ENCODE measurements around the gene ABHD15. TPM values are rescaled to one million over a fixed set of nuclear protein-coding genes. Genes with fewer than 3 reads are reported as not detected.

ABHD15 gene
- total and polyA plus RNA-seq, 2 donors (not counting 3 experiments of a cell fraction or from before 2014, with no cell fraction given), result 3.8 to 5.6 TPM

GRCh38 chr17:29603109-29603674, 36.4 kb upstream of the ABHD15 start:
- TF ChIP-seq POLR2AphosphoS5 (IDR thresholded peaks at IDR 0.05; ENCODE audit: insufficient read depth, low read depth, low read length) (no peak), GATA2 (IDR thresholded peaks at IDR 0.05; ENCODE audit: insufficient read depth, insufficient read length, low read depth, low read length) (no peak), JUN (IDR thresholded peaks at IDR 0.05; ENCODE audit: borderline replicate concordance, insufficient read depth, insufficient read length, low read depth) (no peak), MAX (IDR thresholded peaks at IDR 0.05; ENCODE audit: insufficient read depth, insufficient read length) (no peak), MYC (IDR thresholded peaks at IDR 0.05; ENCODE audit: low read depth, low read length) (no peak), EZH2 (IDR thresholded peaks at IDR 0.05; ENCODE audit: borderline replicate concordance, low read depth, low read length, severe bottlenecking) (no peak), FOS (IDR thresholded peaks at IDR 0.05; ENCODE audit: borderline replicate concordance, insufficient read depth, low read length) (no peak), POLR2A (IDR thresholded peaks at IDR 0.05; ENCODE audit: low read depth, low read length) (no peak)
- TF ChIP-seq, protein P1, sequence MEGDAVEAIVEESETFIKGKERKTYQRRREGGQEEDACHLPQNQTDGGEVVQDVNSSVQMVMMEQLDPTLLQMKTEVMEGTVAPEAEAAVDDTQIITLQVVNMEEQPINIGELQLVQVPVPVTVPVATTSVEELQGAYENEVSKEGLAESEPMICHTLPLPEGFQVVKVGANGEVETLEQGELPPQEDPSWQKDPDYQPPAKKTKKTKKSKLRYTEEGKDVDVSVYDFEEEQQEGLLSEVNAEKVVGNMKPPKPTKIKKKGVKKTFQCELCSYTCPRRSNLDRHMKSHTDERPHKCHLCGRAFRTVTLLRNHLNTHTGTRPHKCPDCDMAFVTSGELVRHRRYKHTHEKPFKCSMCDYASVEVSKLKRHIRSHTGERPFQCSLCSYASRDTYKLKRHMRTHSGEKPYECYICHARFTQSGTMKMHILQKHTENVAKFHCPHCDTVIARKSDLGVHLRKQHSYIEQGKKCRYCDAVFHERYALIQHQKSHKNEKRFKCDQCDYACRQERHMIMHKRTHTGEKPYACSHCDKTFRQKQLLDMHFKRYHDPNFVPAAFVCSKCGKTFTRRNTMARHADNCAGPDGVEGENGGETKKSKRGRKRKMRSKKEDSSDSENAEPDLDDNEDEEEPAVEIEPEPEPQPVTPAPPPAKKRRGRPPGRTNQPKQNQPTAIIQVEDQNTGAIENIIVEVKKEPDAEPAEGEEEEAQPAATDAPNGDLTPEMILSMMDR (IDR thresholded peaks at IDR 0.05; ENCODE audit: extremely low read depth in 1 of 2, insufficient read depth in 1 of 2, low read depth in 1 of 2, low read length in 2 of 2), result no peak
- dilution Hi-C loops (cut with MboI; ENCODE audit: extremely low pct_ligation_motif_present, low sequenced_read_pairs) (no loop called here), intact Hi-C loops (cut with micrococcal nuclease) (no loop called here)
- H3K4me1 ChIP-seq (ENCODE audit: control insufficient read depth, extremely low read depth, insufficient read depth, low read length), result no peaks in the 10 kb centered on the region
- H3K9me1 ChIP-seq (replicated peaks; ENCODE audit: control insufficient read depth, extremely low read depth, insufficient read depth, low read length), result no peaks in the 10 kb centered on the region
- no peaks in the 10 kb centered on the region for H3K36me3 ChIP-seq (ENCODE audit: control insufficient read depth in 2 of 2, extremely low read depth in 1 of 2, insufficient read depth in 2 of 2, low read length in 2 of 2)
- ChIA-PET POLR2A (no interaction called here), CTCF (interaction anchor here (2.4 kb wide), 1 partner anchor 10 kb away, joined by 14 read pairs; no protein-coding TSS in a partner anchor)
- H3K79me2 ChIP-seq (ENCODE audit: control insufficient read depth, insufficient read depth, low read length), result peaks cover 2% of the 10 kb centered on the region
- no TSS peak for BruUV-seq (replicated peaks)
- H3K27ac ChIP-seq (ENCODE audit: insufficient read depth, low read depth, low read length), result no peak overlapping the region
- no peak overlapping the region for H3K4me2 ChIP-seq (ENCODE audit: insufficient read depth, low read length)
- H3K4me3 ChIP-seq (replicated peaks in 1 of 3; ENCODE audit: insufficient read depth in 1 of 3, low read depth in 1 of 3, low read length in 3 of 3), result no peak overlapping the region
- no peaks in the 10 kb centered on the region for H3K27me3 ChIP-seq (ENCODE audit: control insufficient read depth in 2 of 2, insufficient read depth in 2 of 2, low read length in 2 of 2)
- FAIRE-seq, result no peak
- DNase-seq (ENCODE audit: low read depth, low spot score), result no peak
- H4K20me1 ChIP-seq (replicated peaks; ENCODE audit: control insufficient read depth, extremely low read depth, insufficient read depth, low read length), result no peaks in the 10 kb centered on the region
- no peak overlapping the region for H2AFZ ChIP-seq (ENCODE audit: low read depth, low read length)
- H3K9ac ChIP-seq (replicated peaks; ENCODE audit: extremely low read depth, insufficient read depth, low read length), result no peak overlapping the region
- no peaks in the 10 kb centered on the region for H3K9me3 ChIP-seq (replicated peaks; ENCODE audit: control insufficient read depth, insufficient read depth, low read length)

Measured in endothelial cell of umbilical vein (primary cell).